Right hindlimb (tissue), 1 donor: ENCODE measurements around the gene FGF14.
"Not testable (repeated sequence)": the region's sequence is repeated elsewhere in the genome, so short reads cannot be mapped to it uniquely, and the experiment has no call there.

Experiments used
- DNase-seq: peaks from one replicate; pipeline ENCODE4 v3.0.0-alpha.2; 2018

FGF14 gene

DNA sequence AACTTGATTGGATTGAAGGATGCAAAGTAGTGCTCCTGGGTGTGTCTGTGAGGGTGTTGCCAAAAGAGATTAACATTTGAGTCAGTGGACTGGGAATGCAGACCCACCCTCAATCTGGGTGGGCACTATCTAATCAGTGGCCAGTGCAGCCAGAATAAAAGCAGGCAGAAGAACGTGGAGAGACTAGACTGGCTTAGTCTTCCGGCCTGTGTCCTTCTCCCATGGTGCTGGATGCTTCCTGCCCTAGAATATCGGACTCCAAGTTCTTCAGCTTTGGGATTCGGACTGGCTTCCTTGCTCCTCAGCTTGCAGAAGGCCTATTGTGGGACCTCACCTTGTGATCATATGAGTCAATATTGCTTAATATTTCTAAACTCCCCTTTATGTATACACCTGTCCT lies 564.1 kb downstream of the FGF14 start:
- not testable (repeated sequence) for DNase-seq

DNA sequence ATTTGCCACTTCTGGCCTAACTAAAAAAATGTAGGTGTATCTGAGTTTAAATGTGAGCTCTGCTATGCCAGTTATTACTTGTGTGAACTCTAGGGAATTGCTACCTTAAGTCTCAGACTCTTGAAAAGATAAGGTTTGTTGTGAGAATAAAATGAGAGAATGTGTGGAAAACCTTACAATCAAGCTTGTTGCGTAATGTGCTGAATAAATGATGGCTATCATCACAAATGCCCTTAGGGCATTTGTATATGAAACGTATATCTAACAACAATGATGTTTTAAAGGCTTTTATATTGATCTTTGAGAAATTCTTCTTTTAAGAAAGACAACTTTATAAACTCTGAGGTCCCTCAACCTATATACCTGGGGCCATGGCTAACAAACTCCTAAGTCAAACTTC lies 564.6 kb downstream of the FGF14 start:
- DNase-seq, result no peak

GRCh38 chr13:101835920-101836319 lies 565.9 kb downstream of the FGF14 start:
- no peak for DNase-seq

DNA sequence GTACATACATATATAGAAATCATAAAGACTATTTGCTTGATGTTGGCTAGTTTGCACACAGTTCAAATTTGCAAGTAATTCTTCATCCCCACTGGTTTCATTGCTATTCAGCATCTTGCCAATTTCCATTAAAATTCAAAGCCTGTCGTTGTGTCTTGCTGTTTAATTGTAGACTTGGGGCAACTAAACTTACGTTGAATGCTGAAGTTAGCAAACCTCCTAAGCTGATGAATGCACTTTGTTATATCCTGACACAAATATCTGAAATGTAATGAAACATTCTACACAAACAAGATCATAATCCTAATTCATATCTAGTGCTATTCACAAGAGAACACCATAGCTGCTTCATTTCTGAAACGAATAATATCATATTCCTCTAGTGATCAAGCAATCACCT lies 568.2 kb downstream of the FGF14 start:
- no peak for DNase-seq

GRCh38 chr13:101830035-101830434 lies 571.8 kb downstream of the FGF14 start:
- no peak for DNase-seq

GRCh38 chr13:101829484-101829883 lies 572.4 kb downstream of the FGF14 start:
- DNase-seq, result no peak

DNA sequence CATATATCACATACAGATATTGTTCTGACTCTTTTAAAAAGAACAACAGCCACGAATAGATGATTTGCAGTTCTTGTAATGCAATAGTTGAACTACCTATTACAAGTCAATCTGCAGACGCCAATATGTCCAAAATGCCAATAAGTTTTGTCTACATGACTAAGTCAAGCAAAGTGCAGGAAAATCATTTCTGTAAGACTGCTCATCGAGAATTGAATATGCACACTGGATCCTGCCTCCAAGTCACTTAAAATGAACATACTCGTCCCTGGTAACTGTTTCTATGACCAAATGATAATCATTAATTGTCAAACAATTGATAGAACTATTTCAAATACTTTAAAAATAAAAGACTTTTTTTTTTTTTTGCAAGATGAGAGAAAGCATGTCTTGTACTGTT lies 573.7 kb downstream of the FGF14 start:
- DNase-seq, result no peak

DNA sequence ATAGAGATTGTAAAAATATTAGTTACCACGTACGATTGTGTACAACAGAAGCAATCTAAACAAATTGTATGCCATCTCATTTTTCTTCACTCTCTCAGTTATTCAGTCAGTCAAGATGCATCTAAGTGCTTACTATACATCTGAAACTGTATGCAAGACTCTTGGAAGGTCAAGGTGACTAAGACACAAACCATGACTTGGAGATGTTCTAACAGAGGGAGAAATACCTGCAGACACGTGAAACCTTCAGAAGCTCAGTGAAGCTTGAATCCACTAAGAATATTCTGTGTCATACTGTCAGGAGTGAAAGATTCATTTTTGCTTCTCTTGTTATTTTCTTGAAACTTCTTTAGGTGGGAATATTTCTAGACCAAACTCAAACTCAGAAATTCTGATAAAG lies 584.0 kb downstream of the FGF14 start:
- DNase-seq, result no peak

DNA sequence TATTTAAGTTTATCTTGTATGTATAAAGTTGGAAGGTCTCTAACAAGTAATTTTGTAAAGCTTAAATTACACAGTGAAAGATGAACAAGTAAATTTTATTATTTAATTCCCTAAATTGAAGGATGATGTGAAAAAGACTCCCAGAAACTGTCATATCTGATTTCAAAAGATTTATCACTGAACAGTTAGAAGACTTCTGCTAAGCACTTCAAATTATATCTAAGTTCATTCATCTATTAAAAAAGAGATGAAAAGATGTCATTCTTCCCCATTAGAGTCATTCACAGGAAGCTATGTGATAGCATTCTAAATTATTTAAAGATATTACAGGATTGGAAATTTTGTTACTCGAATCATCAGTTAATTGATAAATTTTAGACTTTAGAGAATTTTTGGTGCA lies 590.0 kb downstream of the FGF14 start:
- no peak for DNase-seq

DNA sequence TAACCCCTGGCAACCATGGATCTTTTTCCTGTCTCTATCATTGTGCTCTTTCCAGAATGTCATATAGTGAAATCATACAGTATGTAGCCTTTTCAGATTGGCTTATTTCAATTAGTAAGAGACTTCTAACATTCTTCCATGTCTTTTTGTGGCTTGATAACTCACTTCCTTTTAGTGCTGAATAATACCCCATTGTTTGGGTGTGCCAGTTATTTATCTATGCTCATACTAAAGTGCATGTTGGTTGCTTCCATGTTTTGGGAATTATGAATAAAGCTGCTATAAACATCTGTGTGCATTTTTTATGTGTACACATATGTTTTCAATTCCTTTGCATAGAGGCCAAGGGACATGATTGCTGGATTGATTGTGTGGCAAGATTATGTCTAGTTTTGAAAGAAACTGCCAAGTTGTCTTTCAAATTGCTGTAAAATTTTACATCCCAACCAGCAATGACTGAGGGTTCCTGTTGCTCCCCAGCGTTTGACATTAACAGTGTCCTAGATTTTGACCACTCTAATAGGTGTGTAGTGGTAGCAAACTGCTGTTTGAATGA lies 590.5 kb downstream of the FGF14 start:
- no peak for DNase-seq

DNA sequence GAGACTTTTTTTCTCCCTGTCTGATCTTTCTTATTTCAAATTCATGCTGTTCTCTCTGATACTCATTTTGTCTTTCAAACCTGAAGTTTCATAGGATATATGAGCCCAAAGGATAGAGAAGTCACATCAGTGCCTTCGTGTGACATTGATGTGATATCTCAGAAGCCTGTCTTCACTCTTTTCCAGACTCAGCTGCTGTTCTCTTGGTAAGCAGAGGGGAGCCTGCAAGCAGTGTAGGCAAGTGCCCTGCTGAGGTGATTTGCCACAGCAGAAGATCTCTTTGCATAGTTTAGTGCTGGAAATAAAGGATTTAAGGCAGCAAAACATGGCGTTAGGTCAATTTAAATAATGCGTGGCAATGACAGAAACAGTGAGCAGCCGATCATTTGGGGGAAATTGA lies 602.7 kb downstream of the FGF14 start:
- no peak for DNase-seq

DNA sequence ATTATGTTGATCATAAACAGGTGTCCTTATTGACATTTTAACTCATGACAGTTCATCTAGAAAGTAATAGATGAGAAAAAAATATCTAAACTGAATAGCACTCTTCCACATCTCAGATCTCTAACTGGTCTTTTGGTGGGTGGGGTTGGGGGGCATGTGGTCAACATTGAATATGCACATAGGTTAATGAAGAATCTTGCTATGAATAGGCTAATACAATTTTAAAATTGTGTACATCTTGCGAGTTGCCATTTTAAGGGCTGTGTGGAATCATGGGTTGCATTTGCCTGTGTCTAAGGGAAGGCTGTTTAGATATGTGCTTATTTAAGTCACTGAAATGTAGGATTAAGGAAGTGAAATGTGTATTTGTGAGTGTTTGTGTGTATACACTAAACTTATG lies 603.4 kb downstream of the FGF14 start:
- DNase-seq, result no peak

DNA sequence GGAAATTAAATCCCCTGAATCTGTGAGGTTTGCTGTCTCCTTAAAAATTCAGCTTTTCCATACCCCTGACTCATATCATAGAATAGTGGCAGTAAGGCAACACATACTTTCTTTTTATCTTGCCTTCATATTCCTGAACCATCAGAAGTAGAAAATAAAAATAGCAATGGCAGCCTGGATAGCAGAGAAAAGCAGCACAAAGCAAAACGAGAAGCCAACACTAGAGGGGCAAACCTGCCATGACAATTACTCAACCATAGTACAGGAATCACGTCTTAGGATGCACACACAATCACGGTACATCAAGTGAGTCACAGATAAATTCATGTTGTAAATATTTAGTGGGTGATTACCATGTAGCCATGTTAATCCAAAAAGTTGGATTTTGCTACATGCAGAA lies 606.4 kb downstream of the FGF14 start:
- DNase-seq, result no peak

GRCh38 chr13:101795025-101795424 lies 606.8 kb downstream of the FGF14 start:
- no peak for DNase-seq

DNA sequence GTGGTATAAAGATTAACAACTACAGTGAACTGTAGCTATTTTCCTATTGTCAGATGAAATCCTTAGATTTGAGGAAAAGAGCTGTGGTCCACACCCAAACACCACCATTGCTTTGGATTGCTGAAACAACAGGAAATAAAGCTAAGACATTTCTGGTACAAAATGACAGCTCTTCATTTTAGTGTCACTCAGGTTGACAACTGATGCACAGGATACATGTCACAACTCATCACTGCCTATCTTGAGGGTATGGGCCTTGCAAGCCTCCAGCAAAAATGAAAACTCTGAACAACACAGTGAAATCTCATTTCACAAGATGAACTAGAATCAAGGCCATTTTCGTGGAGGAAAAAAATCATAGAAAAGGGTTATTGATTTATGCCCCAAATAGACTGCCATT lies 609.7 kb downstream of the FGF14 start:
- DNase-seq, result no peak

DNA sequence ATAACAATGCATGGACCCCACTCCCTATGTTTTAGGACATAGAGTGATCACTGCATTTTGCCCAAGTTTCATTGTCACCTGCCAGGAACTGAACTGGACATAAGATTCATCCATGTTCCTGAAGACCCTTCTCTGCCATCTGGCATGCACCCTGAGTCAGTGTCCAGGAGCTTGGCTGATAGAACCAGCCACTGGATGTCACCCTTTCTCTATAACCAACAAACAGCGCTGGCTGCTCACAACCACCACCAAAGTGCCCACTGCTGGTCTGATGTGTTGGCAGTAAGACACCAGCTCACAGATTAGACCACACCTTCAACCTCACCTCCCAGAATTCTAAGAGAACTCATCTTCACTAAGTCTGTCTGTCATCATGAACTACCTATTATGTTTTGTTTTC lies 616.0 kb downstream of the FGF14 start:
- DNase-seq, result no peak

DNA sequence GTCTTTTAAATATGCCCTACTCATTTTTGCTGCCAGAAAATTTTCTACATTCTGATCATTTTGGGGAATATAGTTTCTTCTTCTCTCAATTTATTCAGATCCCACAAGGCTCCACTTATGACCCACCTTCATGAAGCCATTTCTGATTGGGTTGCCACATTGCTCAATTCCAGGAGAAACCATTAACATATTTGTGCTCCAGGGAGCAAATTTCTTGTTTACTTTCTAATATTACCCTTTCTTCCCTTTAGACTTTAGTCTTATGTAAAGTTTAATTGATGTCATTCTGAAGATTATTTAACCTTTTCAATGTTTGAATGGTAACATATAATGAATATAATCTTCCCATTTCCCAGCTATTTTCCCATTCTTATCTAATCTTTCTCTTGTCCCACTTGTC lies 617.5 kb downstream of the FGF14 start:
- no peak for DNase-seq

GRCh38 chr13:101783554-101783953 lies 618.3 kb downstream of the FGF14 start:
- no peak for DNase-seq

DNA sequence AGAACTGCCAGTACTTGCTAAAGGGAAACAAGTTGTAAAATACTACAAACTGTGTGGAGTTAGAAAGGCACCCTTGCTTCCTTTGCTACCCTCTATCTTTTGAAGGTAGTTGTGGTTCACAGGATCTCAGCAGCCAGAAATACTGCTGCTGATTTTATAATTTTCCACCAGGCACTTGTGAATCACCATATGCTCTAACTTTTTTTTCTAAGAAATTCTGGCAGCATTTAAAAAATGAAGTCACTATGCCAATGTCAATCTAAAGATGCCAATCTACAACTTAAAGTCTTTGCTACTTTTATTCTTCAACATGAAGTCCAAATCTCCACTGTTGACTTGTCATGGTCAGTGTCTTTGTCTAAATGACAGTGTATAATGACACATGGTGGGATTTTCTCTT lies 621.6 kb downstream of the FGF14 start:
- no peak for DNase-seq

DNA sequence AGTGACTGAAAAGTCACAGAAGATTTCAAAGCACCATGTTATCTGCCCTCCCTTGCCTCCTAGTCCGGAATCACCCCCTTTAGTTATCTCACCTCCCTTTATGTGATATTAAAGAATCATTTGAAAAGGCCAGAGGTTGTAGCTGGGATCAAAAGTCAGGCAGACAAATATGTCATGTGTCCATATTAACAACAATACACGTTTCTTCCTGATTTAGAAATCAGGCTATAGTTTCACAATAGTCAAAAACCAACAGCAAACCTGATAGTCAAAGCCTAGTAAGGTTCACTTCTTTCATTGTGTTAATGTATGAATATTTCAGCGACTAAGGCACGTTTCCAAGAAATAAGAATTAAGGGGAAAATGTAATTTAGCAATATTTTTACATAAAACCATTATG lies 622.7 kb downstream of the FGF14 start:
- no peak for DNase-seq

- DNase-seq, result no peak
Measured at GRCh38 chr13:101775267-101775666, 626.6 kb downstream of the FGF14 start.

DNA sequence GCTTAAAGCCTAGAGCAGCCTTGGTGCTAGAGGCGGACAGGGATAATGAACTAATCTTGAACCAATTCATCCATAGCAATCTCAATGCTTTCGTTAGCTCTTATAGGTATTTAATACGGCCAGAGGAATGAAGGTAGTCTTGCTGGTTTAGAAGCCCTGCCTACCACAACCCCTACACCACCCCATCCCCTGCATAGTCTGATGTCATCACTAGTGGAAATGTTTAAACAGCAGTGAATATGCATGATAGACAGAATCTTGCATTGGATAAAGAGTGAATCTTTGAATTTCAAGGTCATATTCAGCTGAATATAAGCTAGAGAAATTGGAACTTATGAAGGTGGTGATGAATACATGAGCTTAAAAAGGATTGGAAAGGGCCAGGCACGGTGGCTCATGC lies 627.5 kb downstream of the FGF14 start:
- DNase-seq, result no peak

DNA sequence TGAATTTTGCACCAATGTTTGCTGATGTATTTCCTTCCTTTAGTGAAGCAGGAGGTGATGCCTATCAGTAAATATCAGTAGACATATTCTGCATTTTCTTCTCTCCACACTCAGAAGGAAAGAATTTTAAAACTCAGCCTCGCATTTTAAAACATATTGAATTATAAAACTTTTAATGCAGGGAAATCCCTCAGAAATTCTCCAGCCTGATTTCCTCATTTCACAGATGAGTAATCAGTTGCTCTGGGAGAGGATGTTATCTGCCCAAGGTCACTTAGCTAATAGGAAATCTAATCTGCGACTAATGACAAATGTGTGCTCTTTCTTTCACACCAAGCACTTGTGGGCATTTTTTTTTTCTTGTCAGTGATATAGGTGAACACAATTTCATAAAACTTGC lies 628.8 kb downstream of the FGF14 start:
- no peak for DNase-seq

GRCh38 chr13:101767131-101767530 lies 634.7 kb downstream of the FGF14 start:
- DNase-seq, result no peak

DNA sequence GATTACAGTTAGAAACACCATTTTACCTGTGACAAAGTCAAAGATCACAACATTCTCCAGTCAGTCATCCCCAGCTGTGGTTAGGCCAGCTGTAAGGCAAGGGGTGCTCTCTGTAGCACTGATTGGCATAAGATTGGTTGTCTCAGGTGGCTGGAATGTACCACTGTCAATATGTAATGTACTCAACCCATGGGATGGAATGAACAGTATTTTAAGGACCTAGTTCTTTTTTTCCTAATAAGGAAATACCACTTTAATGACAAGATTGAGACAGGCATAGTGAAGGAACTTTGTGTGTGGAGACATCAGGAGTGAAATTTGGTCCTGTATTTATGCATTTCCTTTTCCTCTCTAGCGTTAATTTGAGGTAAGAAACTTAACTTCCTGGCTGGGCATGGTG lies 638.7 kb downstream of the FGF14 start:
- no peak for DNase-seq

DNA sequence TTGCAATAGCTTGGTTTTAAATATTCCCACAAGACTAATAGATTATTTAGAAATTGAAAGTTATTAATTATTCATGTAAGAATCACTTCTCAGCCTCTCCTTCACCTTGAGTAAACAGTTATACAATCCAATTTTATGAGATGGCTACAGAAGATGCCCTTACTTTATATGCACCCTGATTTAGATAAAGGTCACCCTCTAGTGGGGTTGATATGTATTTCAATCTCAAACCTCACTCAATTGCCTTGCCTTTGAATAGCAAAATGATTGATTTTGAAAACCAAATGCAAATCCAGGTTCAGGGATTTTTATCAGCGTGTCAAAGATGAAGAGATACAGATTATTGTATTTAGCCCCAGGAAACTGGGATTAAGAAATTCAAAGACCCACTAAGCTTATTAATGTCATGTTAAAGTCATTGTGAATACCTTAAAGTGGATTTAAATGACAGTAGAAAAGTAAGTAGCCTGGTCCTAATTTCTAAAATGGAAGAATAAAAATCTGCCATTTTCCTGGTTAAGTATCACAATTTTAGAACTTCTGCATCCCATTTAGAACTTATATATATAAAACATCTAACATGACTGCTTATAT lies 644.3 kb downstream of the FGF14 start:
- no peak for DNase-seq
